ENCODE data around the gene PDPK1.

DNA sequence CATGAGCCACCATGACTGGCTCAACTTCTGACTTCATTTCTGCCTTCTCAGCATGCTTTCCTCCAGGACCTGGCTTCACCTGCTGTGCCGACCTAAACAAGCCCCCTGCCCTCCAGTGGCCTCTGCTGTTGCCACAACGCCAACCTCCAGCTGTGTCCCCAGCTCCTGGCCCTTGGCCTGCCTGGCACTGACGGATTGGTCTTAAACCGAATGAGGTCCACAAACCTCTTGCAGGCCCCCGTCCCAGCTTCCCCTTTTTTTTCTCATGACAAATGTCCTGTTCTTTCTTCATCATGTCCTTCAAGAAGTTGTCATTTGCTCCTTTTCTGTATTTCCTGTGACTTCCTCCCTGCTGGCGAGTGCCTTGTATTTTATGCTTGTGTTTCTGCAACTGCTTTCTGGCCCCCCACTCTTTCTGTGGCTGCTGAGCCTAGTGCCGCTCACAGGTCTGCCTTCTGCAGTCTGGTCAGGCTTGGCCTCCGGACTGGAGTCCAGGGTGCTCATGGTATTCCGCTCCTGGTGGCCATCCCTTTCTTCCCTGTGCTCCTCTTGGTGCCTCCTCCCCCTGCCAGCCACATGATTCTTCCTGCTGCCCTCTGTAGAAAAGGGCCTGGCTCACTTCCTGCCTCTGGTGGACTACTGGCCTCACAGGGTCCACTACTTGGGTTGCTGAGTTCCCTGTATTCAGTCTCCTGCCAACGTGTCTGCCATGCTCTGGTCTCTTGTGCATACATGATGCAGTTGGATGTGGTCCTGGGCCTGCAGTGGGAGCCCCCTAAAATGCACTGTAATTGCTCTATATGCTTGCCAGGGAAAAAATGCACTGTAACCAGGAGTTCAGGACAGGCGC, 21.2 kb upstream of the PDPK1 start:
- no peak for TF ChIP-seq CTCF (IDR thresholded peaks at IDR 0.05)
- no peak for TF ChIP-seq POLR2A (IDR thresholded peaks at IDR 0.05)

Data from heart left ventricle (tissue), 13 donors.